K562 (cell line): ENCODE measurements around the gene ZG16B. TPM values are rescaled to one million over a fixed set of nuclear protein-coding genes. Genes with fewer than 3 reads are reported as not detected.

ENCODE experiments used
- ATAC-seq: fragments of 200-7000 bp; cut with Tn5 transposase; 3 replicates; pipeline ENCODE4 v1.9.1; 2020; ENCODE audit warnings: moderate library complexity
- BruUV-seq: library from RNA; stranded (reverse); fragments of 400-500 nt; replicated peaks from 2 replicates; lab custom pipeline; 2021; lab: Mats Ljungman, UMichigan
- CTCF ChIA-PET: fragments of 300-600 bp; formaldehyde crosslinking; extraction: SDS; loops from one replicate; lab custom pipeline; 2021; ENCODE audit warnings: low intra/inter-chr PET ratio; lab: Yijun Ruan, JAX
- POLR2A ChIA-PET: fragments of 300-600, 350-650 bp; sonication (Branson Sonifier 250); formaldehyde crosslinking; extraction: SDS; loops from one replicate; lab custom pipeline; 2021; ENCODE audit warnings: antibody characterized with exemption, inconsistent platforms; lab: Yijun Ruan, JAX
- DNase-seq, 4 experiments: peaks; one replicate each; pipeline versions ENCODE4 v3.0.0 to v3.0.0-alpha.2; 2011 to 2018; ENCODE audit warnings: low spot score in 3 of 4, mixed read lengths in 3 of 4; ENCODE audit errors: extremely low read depth in 1 of 4
- FAIRE-seq: peaks from 2 replicates; lab custom pipeline; 2011; peaks lifted over from hg19 to GRCh38; lab: Jason Lieb, UNC
- H2AFZ ChIP-seq: 2 replicates; pipeline ENCODE4 v1.6.0; 2011; ENCODE audit warnings: low read depth, low read length, control low read depth, inconsistent platforms
- H3K27ac ChIP-seq: fragments of 200-600 bp; 3 replicates; pipeline ENCODE4 v1.8.0; 2011; ENCODE audit warnings: low read depth, mild to moderate bottlenecking, control low read depth, inconsistent platforms, low read length, moderate library complexity, mixed read lengths; ENCODE audit errors: extremely low read depth
- H3K27me3 ChIP-seq, 2 experiments: fragments of 300-600 bp in 1 of 2; 2 replicates in 1 of 2; 3 replicates in 1 of 2; pipeline versions ENCODE4 v1.6.0 to v1.8.0; 2011; ENCODE audit warnings: inconsistent platforms in 2 of 2, low read length in 2 of 2, mild to moderate bottlenecking in 1 of 2, mixed read lengths in 1 of 2, moderate library complexity in 1 of 2; ENCODE audit not compliant: control insufficient read depth in 2 of 2, insufficient read depth in 2 of 2
- H3K36me3 ChIP-seq: fragments of 300-600 bp; 3 replicates; pipeline ENCODE4 v1.8.0; 2011; ENCODE audit warnings: mild to moderate bottlenecking, low read length, inconsistent platforms; ENCODE audit not compliant: control insufficient read depth, insufficient read depth
- H3K4me1 ChIP-seq, 2 experiments: fragments of 200-600 bp in 1 of 2; replicated peaks in 1 of 2; 2 replicates in 1 of 2; 3 replicates in 1 of 2; pipeline versions ENCODE4 v1.5.1 to v1.8.0; 2011; ENCODE audit warnings: inconsistent platforms in 2 of 2, low read length in 2 of 2, mild to moderate bottlenecking in 1 of 2, mixed read lengths in 1 of 2, moderate library complexity in 1 of 2; ENCODE audit not compliant: control insufficient read depth in 2 of 2, insufficient read depth in 2 of 2
- H3K4me2 ChIP-seq: 2 replicates; pipeline ENCODE4 v1.6.1; 2011; ENCODE audit warnings: low read length, control low read depth, inconsistent platforms, mixed read lengths; ENCODE audit not compliant: insufficient read depth
- H3K4me3 ChIP-seq: fragments of 200-600 bp; sonication (generic), shearing (Covaris generic); 2 replicates; pipeline ENCODE4 v1.5.1; 2016; ENCODE audit warnings: control low read depth, inconsistent platforms
- H3K79me2 ChIP-seq: fragments of 200-600 bp; 3 replicates; pipeline ENCODE4 v1.8.0; 2011; ENCODE audit warnings: low read length, inconsistent platforms; ENCODE audit not compliant: control insufficient read depth, insufficient read depth
- H3K9ac ChIP-seq, 2 experiments: 2 replicates each; pipeline versions ENCODE4 v1.6.0 to v1.6.1; 2011; ENCODE audit warnings: low read depth in 2 of 2, low read length in 2 of 2, control low read depth in 1 of 2, inconsistent platforms in 1 of 2, mild to moderate bottlenecking in 1 of 2, mixed read lengths in 1 of 2; ENCODE audit not compliant: insufficient read depth in 1 of 2
- H3K9me1 ChIP-seq: one replicate; pipeline ENCODE4 v1.6.0; 2011; ENCODE audit warnings: inconsistent platforms, mild to moderate bottlenecking, low read length, moderate library complexity; ENCODE audit not compliant: control insufficient read depth, insufficient read depth
- H3K9me3 ChIP-seq: replicated peaks from 2 replicates; pipeline ENCODE4 v1.5.1; 2011; ENCODE audit warnings: low read depth, low read length, inconsistent platforms; ENCODE audit not compliant: control insufficient read depth, insufficient read depth
- H4K20me1 ChIP-seq: replicated peaks from 2 replicates; pipeline ENCODE4 v1.6.1; 2011; ENCODE audit warnings: low read length, inconsistent platforms, mixed read lengths; ENCODE audit not compliant: control insufficient read depth, insufficient read depth
- EGR1 ChIP-seq: fragments of 450-650 bp; conservative IDR thresholded peaks from 2 replicates; pipeline ENCODE4 v1.6.1; 2017; ENCODE audit warnings: mild to moderate bottlenecking
- ELF2 ChIP-seq: fragments of 250-450 bp; sonication (Bioruptor Pico); IDR thresholded peaks from 2 replicates; pipeline ENCODE4 v1.5.0; 2021; ENCODE audit warnings: mild to moderate bottlenecking
- FIP1L1 ChIP-seq: fragments of 200-400 bp; formaldehyde crosslinking; IDR thresholded peaks from 2 replicates; pipeline ENCODE4 v1.6.1; 2018; ENCODE audit warnings: mild to moderate bottlenecking, low read depth, low read length; ENCODE audit not compliant: poor library complexity, severe bottlenecking
- GABPA ChIP-seq: fragments of 200-800 bp; sonication (Bioruptor generic); conservative IDR thresholded peaks from 2 replicates; pipeline ENCODE4 v1.6.1; 2016; ENCODE audit warnings: low read depth, missing genetic modification characterization, missing compliant biosample characterization
- TSC22D4 ChIP-seq: fragments of 450-650 bp; IDR thresholded peaks from 2 replicates; pipeline ENCODE4 v1.6.1; 2016; ENCODE audit warnings: missing genetic modification characterization, missing biosample characterization, control low read depth
- ZFX ChIP-seq: sonication (generic); formaldehyde crosslinking; IDR thresholded peaks from 2 replicates; pipeline ENCODE4 v1.8.0; 2022; ENCODE audit warnings: mild to moderate bottlenecking, missing genetic modification reagents, moderate library complexity
- ZNF140 ChIP-seq: fragments of 250-450 bp; sonication (Bioruptor Pico); IDR thresholded peaks from 2 replicates; pipeline ENCODE4 v1.8.0; 2021; ENCODE audit warnings: moderate library complexity, mild to moderate bottlenecking, inconsistent platforms
- WGBS: fragments of 100-300 bp; shearing (Covaris generic); methylation state at CpG from one replicate; pipeline ENCODE4 v1.1.6; 2016; ENCODE audit warnings: low coverage, mixed read lengths; ENCODE audit not compliant: insufficient coverage; ENCODE audit errors: missing lambda C conversion rate; 5-methylcytosine and 5-hydroxymethylcytosine counted together
- in situ Hi-C: fragments of 300-500 bp; cut with MboI; formaldehyde crosslinking; loops from 4 replicates; pipeline ENCODE4 v1.15.0; 2018; ENCODE audit warnings: inconsistent platforms, mixed read lengths
- intact Hi-C: fragments of 100-400 bp; cut with micrococcal nuclease; formaldehyde crosslinking; loops from 2 replicates; pipeline ENCODE4 v1.14.2; 2022
- polyA plus RNA-seq, 8 experiments: library from polyadenylated mRNA; depleted of rRNA in 4 of 8; stranded (reverse) in 5 of 8; unstranded in 3 of 8; fragments of >200 nt; fragmentation: Nextera tagmentation in 2 of 8; fragmentation: Illumina TruSeq in 1 of 8; extraction: Ambion mirVana in 2 of 8; extraction: Trizol in 1 of 8; gene quantifications; 2 replicates each; pipeline versions ENCODE4 v1.2.1 to v1.2.3, GENCODE V29; 2011 to 2014; ENCODE audit warnings: inconsistent platforms in 1 of 8, missing spikeins in 1 of 8
- total RNA-seq, 7 experiments: library from RNA; depleted of rRNA in 6 of 7; stranded (reverse); fragments of >200 nt in 6 of 7; fragmentation: Illumina TruSeq in 2 of 7; extraction: Trizol in 2 of 7; gene quantifications; 2 replicates each; pipeline versions ENCODE4 v1.2.1 to v1.2.3, GENCODE V29; 2011 to 2021; ENCODE audit warnings: low replicate concordance in 1 of 7

The ZG16B gene
- total and polyA plus RNA-seq, 9 of the 15 experiments (the other 6 are each of a cell fraction or from before 2014, with no cell fraction given) = 0.25 to 0.43 (median 0.34) TPM; not detected in 5

DNA sequence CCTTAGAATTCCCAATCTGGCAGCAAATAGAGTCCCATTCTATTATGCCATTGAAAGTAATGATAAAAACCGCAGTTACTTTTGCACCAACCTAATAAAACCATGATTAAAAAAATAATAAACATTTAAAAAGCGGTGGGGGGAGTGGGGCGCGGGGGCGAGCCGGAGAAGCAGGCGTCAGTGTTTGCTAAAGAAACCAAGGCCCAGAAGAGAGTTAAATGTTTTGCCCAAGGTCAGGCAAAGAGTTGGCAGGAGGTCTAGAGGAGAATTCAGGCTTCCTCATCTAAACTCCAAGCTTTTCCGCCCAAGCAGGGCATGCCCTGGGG lies 37.5 kb downstream of the ZG16B start:
- no peak for ATAC-seq
- peaks cover 4 to 8% of the 10 kb centered on the region in 2 experiments; a peak in 3 of 5 replicates for H3K4me1 ChIP-seq
- H3K4me2 ChIP-seq = peak overlapping the region; percentile 93
- FAIRE-seq = no peak
- peak overlapping the region; percentile 52 for H3K4me3 ChIP-seq
- WGBS = 42% methylated on average over 8 of the region's 8 CpGs
- H3K27me3 ChIP-seq = peaks cover 3 to 10% of the 10 kb centered on the region in 2 experiments; a peak in 2 of 5 replicates
- H3K9ac ChIP-seq = peak overlapping the region; percentile 74 to 93; a peak in 3 of 4 replicates
- no peaks in the 10 kb centered on the region for H3K9me1 ChIP-seq
- TF ChIP-seq ZFX (CRISPR knock-in tag) = no peak
- no peak for TF ChIP-seq FIP1L1
- TF ChIP-seq GABPA = 0 out of 2 replicates have a peak, but pooled peaks have one; percentile 70
- TF ChIP-seq ZNF140 (CRISPR knock-in tag) = no peak
- peak; percentile 76 for TF ChIP-seq EGR1
- TF ChIP-seq TSC22D4 (tag) = no peak
- TF ChIP-seq ELF2 (CRISPR knock-in tag) = no peak
- TF ChIP-seq, all 486 proteins: peak for 2
- TSS peak; percentile 94 for BruUV-seq
- no peaks in the 10 kb centered on the region for H3K79me2 ChIP-seq
- peak overlapping the region; percentile 87 for H3K27ac ChIP-seq
- H3K36me3 ChIP-seq = no peaks in the 10 kb centered on the region
- ChIA-PET POLR2A (interaction anchor here (0.7 to 1.8 kb wide), 5 partner anchors 14 to 115 kb away, joined by 3 to 6 read pairs (median 3); partner anchors contain the start of gene SRRM2), CTCF (interaction anchor here (0.6 to 2.4 kb wide), 6 partner anchors 13 to 1094 kb away, joined by 3 to 23 read pairs (median 4); partner anchors contain the start of gene MRPS34)
- in situ Hi-C loops = no loop called here
- DNase-seq = no peak
- intact Hi-C loops = no loop called here
- peak overlapping the region; percentile 100 for H2AFZ ChIP-seq
- no peaks in the 10 kb centered on the region for H4K20me1 ChIP-seq
- no peaks in the 10 kb centered on the region for H3K9me3 ChIP-seq
